Jurkat, Clone E6-1 (cell line): ENCODE results near the gene NOD2.
A peak's percentile ranks its signal among the peaks of the same experiment; 100 is the strongest.

ENCODE experiments used
- DNase-seq: peaks from one replicate; pipeline ENCODE4 v3.0.0-alpha.2; 2011; ENCODE audit warnings: low read depth, low spot score
- H3K4me3 ChIP-seq: 2 replicates; pipeline ENCODE4 v1.5.1; 2011; ENCODE audit warnings: mild to moderate bottlenecking, low read length, control low read depth, moderate library complexity

Gene NOD2

GRCh38 chr16:50668368-50669008, 24.9 kb upstream of the NOD2 start:
- no peak overlapping the region for H3K4me3 ChIP-seq
- DNase-seq = no peak

GRCh38 chr16:50669741-50670140, 23.7 kb upstream of the NOD2 start:
- no peak for DNase-seq
- no peak overlapping the region for H3K4me3 ChIP-seq

- DNase-seq = no peak
- no peak overlapping the region for H3K4me3 ChIP-seq
Observed at GRCh38 chr16:50670476-50670875, 22.9 kb upstream of the NOD2 start.

- H3K4me3 ChIP-seq = no peak overlapping the region
- peak; percentile 19 for DNase-seq
Observed at GRCh38 chr16:50671644-50672260, 21.7 kb upstream of the NOD2 start.

GRCh38 chr16:50673496-50674275, 19.7 kb upstream of the NOD2 start:
- H3K4me3 ChIP-seq = no peak overlapping the region
- DNase-seq = no peak

- DNase-seq = no peak
- no peak overlapping the region for H3K4me3 ChIP-seq
Observed at GRCh38 chr16:50674831-50675230, 18.6 kb upstream of the NOD2 start.

- no peak overlapping the region for H3K4me3 ChIP-seq
- DNase-seq = no peak
Observed at GRCh38 chr16:50675686-50676610, 17.5 kb upstream of the NOD2 start.

GRCh38 chr16:50676684-50677225, 16.7 kb upstream of the NOD2 start:
- DNase-seq = no peak
- H3K4me3 ChIP-seq = no peak overlapping the region

GRCh38 chr16:50677351-50677750, 16.1 kb upstream of the NOD2 start:
- no peak overlapping the region for H3K4me3 ChIP-seq
- DNase-seq = no peak

GRCh38 chr16:50678531-50678930, 14.9 kb upstream of the NOD2 start:
- DNase-seq = no peak
- H3K4me3 ChIP-seq = no peak overlapping the region

GRCh38 chr16:50679266-50679665, 14.1 kb upstream of the NOD2 start:
- no peak overlapping the region for H3K4me3 ChIP-seq
- no peak for DNase-seq

- DNase-seq = no peak
- H3K4me3 ChIP-seq = no peak overlapping the region
Observed at GRCh38 chr16:50679676-50680555, 13.5 kb upstream of the NOD2 start.

- no peak for DNase-seq
- no peak overlapping the region for H3K4me3 ChIP-seq
Observed at GRCh38 chr16:50680556-50680893, 12.9 kb upstream of the NOD2 start.

- no peak for DNase-seq
Observed at GRCh38 chr16:50681021-50681885, 12.2 kb upstream of the NOD2 start, which contains the start of gene SNX20. TSS of gene SNX20 (minus strand) at chr16:50681312. CDS start at chr16:50677526, 3,786 bp downstream.

GRCh38 chr16:50683689-50684374, 9.6 kb upstream of the NOD2 start:
- no peak for DNase-seq
- H3K4me3 ChIP-seq = no peak overlapping the region

More at GRCh38 chr16:50681021-50681885, 12.2 kb upstream of the NOD2 start, which contains the start of gene SNX20:
- H3K4me3 ChIP-seq = no peak within 1 kb of the TSS

- no peak for DNase-seq
- H3K4me3 ChIP-seq = no peak overlapping the region
Observed at GRCh38 chr16:50684823-50685461, 8.5 kb upstream of the NOD2 start.
